Kidney tubule cell (primary cell): Measurements from ENCODE around the gene TSPAN12.

Experiments used
- DNase-seq: peaks from one replicate; pipeline ENCODE4 v3.0.0-alpha.2; 2018; ENCODE audit warnings: low spot score

TSPAN12 gene

DNA sequence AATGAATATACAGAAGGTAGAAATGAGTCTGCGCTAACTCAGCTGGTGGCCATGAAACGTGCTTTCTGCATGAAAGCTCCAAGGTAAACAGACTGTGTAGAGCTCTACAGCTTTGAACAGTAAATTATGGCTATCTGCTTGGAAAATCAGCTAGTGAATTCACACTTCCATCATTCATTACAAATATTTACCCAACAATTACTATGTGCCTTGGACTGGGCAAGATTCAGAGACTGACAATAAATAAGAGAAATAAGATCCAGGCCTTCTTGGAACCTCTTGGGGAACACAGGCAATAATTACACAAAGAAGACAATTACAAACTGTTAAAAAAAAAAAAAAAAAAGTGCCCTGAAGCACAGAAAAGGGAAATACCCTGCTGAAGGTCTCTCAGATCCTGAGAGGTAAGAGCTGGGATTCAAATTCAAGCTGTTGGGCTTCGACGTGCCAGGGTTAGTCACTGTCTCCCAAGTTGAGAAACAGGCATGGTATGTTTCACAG lies 15.8 kb downstream of the TSPAN12 start:
- DNase-seq: peak; percentile 79

DNA sequence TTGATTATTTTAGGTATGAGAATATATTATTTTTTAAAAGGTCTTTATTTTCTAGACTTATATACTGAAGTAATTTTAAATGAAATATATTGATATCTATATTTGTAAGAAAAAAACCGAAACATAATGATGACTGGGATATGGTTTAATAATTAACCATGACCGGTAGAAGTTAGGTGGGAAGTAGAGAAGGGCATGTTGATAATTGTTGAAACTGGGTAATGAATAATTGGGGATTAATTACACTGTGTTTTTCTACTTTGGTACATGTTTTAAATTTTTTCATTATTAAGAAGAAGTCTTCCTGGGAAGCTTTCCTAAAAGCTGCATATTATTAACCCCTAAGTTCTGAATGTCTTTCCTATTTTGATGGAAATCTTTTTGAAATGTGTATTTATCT lies 16.3 kb downstream of the TSPAN12 start:
- peak; percentile 49 for DNase-seq

DNA sequence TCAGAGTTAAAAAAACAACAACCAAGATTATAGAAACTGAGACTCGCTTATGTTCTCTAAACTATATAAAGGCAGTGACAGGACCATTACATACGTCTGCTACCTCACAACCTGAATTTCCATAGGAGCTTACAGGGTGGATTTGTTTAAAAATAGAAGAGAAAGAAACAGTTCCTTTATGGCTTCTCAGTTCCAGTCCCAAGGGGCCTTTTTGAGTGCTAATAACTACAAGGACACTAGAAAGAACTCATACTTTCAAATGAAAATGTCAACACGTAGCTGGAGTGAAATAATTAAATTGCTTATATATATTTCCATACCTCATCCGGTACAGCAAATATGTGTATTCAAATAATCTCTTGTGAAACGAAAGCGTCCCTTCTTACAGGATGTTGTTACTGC lies 19.7 kb downstream of the TSPAN12 start:
- no peak for DNase-seq

GRCh38 chr7:120837599-120837998 lies 20.3 kb downstream of the TSPAN12 start:
- DNase-seq: peak; percentile 17

- no peak for DNase-seq
These were observed 21.3 kb downstream of the TSPAN12 start for GRCh38 chr7:120836556-120837115.

- DNase-seq: no peak
These were observed 23.2 kb downstream of the TSPAN12 start for GRCh38 chr7:120834726-120835125.

- DNase-seq: no peak
These were observed 24.4 kb downstream of the TSPAN12 start for GRCh38 chr7:120833546-120833945.

- no peak for DNase-seq
These were observed 25.1 kb downstream of the TSPAN12 start for GRCh38 chr7:120832803-120833202.

DNA sequence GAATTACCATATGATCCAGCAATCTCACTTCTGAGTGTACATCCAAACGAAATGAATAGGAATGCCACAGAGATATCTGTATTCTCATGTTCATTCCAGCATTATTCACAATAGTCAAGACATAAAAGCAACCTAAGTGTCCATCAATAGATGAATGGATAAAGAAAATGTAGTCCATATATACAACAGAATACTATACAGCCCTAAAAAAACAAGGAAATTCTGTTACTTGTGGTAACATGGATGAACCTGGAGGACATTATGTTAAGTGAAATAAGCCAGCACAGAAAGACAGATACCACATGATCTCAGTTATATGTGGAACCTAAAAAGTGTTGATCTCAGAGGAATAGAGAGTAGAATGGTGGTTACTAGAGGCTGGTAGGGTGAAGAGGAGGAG lies 26.7 kb downstream of the TSPAN12 start:
- no peak for DNase-seq

- DNase-seq: no peak
These were observed 28.5 kb downstream of the TSPAN12 start for GRCh38 chr7:120829487-120829886.

- DNase-seq: no peak
These were observed 29.4 kb downstream of the TSPAN12 start for GRCh38 chr7:120828528-120828927.

DNA sequence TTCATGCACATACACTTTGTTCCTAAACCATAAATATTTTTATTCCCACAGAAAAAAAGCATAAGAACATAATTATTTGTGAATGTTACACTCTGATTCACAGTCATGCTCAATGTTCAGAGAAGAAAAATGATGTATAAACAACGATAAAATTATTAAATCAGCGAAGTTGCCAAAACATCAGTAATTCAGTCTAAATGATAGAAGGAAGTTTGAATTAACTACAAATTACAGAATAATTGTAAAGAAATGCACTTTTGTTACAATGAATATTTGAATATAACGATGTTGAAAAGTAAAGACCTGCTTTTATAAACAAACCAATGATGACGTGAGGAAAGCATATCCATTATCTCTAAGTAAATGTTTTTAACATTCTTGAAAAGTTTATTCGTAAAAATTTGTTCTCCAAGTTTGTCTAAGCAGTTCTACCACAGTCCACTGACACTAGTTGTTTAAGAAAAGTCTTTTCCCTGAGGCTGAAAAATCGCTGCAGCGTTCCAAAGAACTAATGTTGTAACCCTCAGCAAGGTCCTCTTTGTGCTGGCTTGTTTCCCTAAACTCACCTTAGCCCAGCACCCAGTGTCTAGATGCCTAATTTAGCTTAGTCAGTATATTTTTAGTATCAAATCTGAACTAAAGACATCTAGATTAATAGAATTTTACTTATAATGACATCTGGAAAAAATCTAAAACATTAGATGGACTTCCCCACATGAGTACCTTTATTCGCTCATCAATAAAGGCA lies 30.4 kb downstream of the TSPAN12 start:
- DNase-seq: no peak

GRCh38 chr7:120825576-120825975 lies 32.4 kb downstream of the TSPAN12 start:
- no peak for DNase-seq

GRCh38 chr7:120825152-120825551 lies 32.8 kb downstream of the TSPAN12 start:
- no peak for DNase-seq

GRCh38 chr7:120819861-120820260 lies 38.1 kb downstream of the TSPAN12 start:
- no peak for DNase-seq

DNA sequence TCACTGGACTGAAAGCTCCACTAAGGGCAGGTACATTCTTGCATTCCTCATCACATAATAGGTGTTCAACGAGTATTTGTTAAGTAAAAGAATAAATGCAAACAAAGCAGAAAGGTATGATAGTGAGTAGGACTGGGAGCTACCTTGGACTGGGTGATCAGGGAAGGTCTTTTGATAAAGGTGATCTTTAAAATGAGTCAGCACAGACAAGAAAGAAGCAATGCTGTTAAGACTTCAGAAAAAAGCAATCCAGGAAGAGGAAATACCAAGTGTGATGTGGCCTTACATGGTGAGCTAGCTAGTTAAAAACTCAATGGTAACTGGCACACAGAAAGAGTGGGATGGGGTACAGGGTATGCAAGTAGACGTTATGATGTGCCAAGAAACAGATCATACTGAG lies 40.1 kb downstream of the TSPAN12 start:
- DNase-seq: peak; percentile 30

DNA sequence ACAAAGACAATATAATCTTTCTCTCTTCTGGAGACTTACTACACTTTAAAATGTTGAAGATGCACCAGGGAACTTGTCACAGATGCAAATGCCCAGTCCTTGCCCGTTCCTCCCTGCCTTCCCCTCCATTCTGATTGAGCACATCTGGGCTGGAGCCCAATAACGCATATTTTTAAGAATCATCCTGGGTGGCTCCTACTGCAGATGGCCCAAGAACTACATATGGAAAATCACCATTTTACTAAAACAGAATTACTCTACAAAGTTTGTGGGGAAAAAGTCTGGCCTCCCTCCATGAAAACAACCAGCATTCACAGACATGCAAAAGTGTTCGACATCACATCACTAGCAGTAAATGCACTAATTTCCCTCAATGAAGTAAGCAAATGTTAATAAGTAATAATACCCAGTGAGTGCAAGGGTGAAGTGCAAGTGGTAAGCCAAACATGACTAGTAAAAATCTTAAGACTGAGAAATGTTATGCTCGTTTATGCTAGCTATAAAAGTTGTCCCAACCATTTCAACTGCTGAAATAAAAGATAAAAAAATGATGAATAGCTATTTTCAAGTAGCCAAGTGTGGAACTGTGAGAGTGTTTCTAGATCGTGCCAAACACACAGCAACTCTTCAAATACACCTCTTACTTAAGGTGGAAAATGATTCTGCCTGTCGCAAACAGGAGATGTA lies 43.5 kb downstream of the TSPAN12 start:
- no peak for DNase-seq

DNA sequence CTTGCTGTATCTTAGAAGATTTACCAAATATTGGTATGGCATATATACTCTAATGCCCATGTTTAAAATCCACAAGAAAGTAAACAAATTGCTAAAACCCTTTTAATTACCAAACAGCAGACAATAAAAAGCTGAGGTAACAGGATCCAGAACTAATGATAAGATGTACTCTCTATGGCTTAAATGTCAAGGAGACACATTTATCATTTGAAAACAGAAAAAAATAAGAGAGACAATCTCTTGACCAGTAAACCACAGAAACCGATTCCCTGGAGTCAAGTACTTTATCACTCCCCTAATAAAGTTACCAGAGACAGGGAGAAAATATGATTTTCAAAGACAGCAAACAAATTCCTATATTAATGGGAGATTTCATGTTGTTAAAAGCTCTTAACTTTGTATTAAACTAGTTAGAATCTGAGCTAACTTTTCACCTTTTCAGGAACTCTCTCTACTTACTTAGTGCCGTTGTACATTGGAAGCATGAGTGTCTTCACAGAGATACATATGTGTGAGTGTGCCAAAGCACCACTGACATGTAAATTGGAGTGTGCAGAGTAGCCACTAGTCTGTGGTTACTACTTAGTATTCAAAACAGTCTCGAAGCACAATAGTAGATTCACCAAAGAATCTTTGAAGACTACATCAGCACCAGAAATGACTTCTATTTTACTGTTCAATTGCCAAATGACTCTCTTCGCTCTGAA lies 44.2 kb downstream of the TSPAN12 start:
- no peak for DNase-seq

GRCh38 chr7:120813089-120813488 lies 44.9 kb downstream of the TSPAN12 start:
- DNase-seq: no peak

- no peak for DNase-seq
These were observed 48.7 kb downstream of the TSPAN12 start for GRCh38 chr7:120809260-120809659.

DNA sequence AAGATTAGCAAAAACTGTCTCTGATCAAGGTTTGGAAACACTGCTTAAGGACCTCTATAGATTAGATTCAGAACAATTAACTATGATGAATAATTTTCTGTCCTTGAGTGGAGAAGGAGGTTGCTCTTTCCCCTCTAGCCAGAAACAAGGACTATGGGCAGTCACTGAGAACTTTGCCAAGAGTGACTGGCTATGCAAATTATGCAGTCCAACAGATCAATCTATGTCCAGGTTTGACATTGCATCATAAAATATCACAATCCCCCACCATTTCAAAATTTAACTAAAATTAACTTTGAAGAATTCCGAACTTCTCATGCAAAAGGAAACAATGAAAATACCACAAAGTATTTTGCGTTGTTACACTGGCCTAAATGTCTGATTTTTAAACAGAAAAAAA lies 50.6 kb downstream of the TSPAN12 start:
- no peak for DNase-seq

DNA sequence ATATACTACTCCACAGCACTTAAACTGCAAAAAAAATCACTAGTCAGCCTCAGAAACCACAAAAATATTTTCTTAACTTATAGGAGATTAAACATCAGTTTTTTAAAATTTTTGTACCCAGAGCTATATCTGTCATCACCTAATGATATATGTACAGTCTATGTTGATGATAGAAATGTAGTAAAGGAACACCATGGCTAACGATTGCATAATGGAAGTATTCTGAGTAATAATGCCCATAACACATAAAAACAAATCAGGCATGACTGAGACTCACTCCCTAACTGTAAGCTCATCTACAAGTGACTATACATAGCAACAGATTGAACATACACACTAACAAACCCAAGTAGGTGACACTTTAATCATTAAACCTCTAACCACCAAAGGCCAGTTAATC lies 51.3 kb downstream of the TSPAN12 start:
- peak; percentile 90 for DNase-seq
